ENCODE results near the gene TFCP2L1.

TFCP2L1 gene

GRCh38 chr2:121266543-121267106 lies 18.4 kb downstream of the TFCP2L1 start:
- no peak for DNase-seq (ENCODE audit: low read depth)
- no peak overlapping the region for H3K4me3 ChIP-seq (replicated peaks; ENCODE audit: low read depth, low read length)
- TF ChIP-seq CTCF (IDR thresholded peaks at IDR 0.05; ENCODE audit: low read length, missing control alignments) = no peak

DNA sequence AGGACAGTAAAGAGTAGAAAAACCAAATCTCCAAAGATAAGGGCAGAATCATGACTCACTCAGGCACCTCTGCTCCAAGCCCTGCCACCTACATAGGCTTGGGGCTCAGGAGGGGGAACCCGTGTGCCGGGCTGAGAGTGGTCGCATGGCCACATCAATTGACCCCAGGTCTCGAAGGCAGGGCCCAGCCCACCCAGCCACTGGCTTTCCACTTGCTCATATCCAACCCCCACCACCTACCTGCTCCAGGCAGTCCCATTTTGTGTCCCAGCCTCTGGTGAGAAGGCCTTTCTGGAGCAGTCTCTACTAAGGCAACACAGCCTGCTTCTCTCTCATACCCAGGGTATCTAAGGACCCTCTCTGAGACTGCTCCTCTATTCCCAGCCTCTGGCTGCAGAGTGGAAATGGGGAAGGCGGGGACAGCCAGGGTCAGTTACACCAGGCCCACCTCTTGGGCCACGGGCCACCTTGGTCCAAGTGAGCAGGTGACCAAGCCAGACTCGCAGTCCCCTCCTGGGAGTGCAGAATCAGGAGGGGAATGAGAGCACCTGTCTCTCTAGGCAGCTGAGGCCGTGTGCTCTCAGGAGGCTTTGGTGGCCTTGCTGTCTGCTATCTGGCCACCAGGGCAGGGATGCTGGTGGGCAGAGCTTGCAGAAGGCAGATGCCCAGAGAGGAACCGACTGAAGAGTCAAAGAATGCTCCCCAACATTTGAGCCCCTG lies 20.8 kb downstream of the TFCP2L1 start:
- H3K4me3 ChIP-seq (replicated peaks; ENCODE audit: low read depth, low read length) = no peak overlapping the region
- no peak for TF ChIP-seq CTCF (IDR thresholded peaks at IDR 0.05; ENCODE audit: low read length, missing control alignments)
- no peak for DNase-seq (ENCODE audit: low read depth)

- DNase-seq (ENCODE audit: low read depth) = no peak
- no peak overlapping the region for H3K4me3 ChIP-seq (replicated peaks; ENCODE audit: low read depth, low read length)
- no peak for TF ChIP-seq CTCF (IDR thresholded peaks at IDR 0.05; ENCODE audit: low read length, missing control alignments)
These were observed 24.4 kb downstream of the TFCP2L1 start for GRCh38 chr2:121260370-121261154.

DNA sequence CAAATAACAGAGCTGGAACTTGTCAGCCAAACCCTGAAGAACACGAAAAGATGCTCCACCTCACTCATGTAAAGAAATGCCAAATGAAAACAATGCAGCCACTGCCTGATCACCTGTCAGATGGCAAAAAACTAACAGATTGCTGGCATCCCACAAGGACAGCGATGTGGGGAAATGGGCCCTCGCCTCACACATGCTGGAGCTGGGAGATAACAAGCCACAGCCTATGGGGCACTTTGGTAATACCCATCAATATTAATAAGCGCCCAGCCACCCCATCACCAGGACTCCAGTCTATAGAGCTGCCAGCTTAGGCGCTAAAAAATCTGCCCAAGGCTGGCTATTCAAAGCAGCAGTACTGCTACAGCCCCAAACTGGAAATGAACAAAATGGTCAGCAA lies 27.0 kb downstream of the TFCP2L1 start:
- no peak for TF ChIP-seq CTCF (IDR thresholded peaks at IDR 0.05; ENCODE audit: low read length, missing control alignments)
- H3K4me3 ChIP-seq (replicated peaks; ENCODE audit: low read depth, low read length) = no peak overlapping the region
- DNase-seq (ENCODE audit: low read depth) = no peak

DNA sequence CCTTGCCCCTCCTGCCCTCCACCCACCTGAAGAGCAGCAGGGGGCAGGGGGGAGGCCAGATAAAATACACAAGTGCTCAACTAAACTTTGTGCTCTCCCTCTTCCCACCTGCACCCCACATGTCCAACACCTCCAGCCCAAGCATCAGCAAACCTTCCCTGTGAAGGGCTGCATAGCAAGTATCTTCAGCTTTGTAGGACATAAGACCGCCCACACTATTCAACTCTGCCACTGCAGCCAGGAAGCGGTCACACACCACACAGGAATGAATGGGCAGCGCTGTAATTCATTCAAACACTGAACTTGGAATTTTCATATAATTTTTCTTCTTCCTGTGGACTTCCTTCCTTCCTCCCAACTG lies 27.5 kb downstream of the TFCP2L1 start:
- H3K4me3 ChIP-seq (replicated peaks; ENCODE audit: low read depth, low read length) = no peak overlapping the region
- DNase-seq (ENCODE audit: low read depth) = no peak
- no peak for TF ChIP-seq CTCF (IDR thresholded peaks at IDR 0.05; ENCODE audit: low read length, missing control alignments)

GRCh38 chr2:121256720-121257479 lies 28.1 kb downstream of the TFCP2L1 start:
- H3K4me3 ChIP-seq (replicated peaks; ENCODE audit: low read depth, low read length) = no peak overlapping the region
- TF ChIP-seq CTCF (IDR thresholded peaks at IDR 0.05; ENCODE audit: low read length, missing control alignments) = no peak
- DNase-seq (ENCODE audit: low read depth) = no peak
